Activated CD8-positive, alpha-beta T cell treated with anti-CD3 and anti-CD28 coated beads, Interleukin-2, amount 10 ng/mL, durations not matched to agents 7 days and 5 days (primary cell): ENCODE measurements around the gene SMIM28. TPM values are rescaled to one million over a fixed set of nuclear protein-coding genes. Genes with fewer than 3 reads are reported as not detected.

Source experiments
- ATAC-seq: fragments of 150-1000 bp; cut with Tn5 transposase; one replicate; pipeline ENCODE4 v1.10.0; 2021; ENCODE audit warnings: moderate library complexity
- CTCF ChIA-PET: fragments of 350-600 bp; sonication (Branson Sonifier 250); formaldehyde crosslinking; loops from one replicate; lab custom pipeline; 2021; ENCODE audit warnings: antibody characterized with exemption; lab: Charles Lee
- POLR2A ChIA-PET: fragments of 350-600 bp; sonication (Branson Sonifier 250); formaldehyde crosslinking; loops from one replicate; lab custom pipeline; 2021; ENCODE audit warnings: antibody characterized with exemption; lab: Charles Lee
- DNase-seq: peaks from one replicate; pipeline ENCODE4 v3.0.0-alpha.2; 2020
- H3K27ac Mint-ChIP-seq: one replicate; pipeline ENCODE4 v1.8.0; 2021; ENCODE audit warnings: mild to moderate bottlenecking, mixed read lengths
- H3K27me3 Mint-ChIP-seq: one replicate; pipeline ENCODE4 v1.8.0; 2021; ENCODE audit warnings: low read depth, mixed read lengths
- H3K36me3 Mint-ChIP-seq: one replicate; pipeline ENCODE4 v1.8.0; 2021; ENCODE audit warnings: low read depth, mixed read lengths
- H3K4me1 Mint-ChIP-seq: one replicate; pipeline ENCODE4 v1.8.0; 2021; ENCODE audit warnings: low read depth, mixed read lengths
- H3K4me3 Mint-ChIP-seq: one replicate; pipeline ENCODE4 v1.8.0; 2021; ENCODE audit warnings: mild to moderate bottlenecking, mixed read lengths
- H3K9me3 Mint-ChIP-seq: one replicate; pipeline ENCODE4 v1.8.0; 2022; ENCODE audit warnings: mixed read lengths; ENCODE audit not compliant: insufficient read depth
- total RNA-seq, 2 experiments: library from RNA; stranded (reverse); gene quantifications; one replicate each; pipeline ENCODE4 v1.2.3, GENCODE V29; 2021

The SMIM28 gene
- total RNA-seq, 2 experiments from 2014 or later, result not detected

DNA sequence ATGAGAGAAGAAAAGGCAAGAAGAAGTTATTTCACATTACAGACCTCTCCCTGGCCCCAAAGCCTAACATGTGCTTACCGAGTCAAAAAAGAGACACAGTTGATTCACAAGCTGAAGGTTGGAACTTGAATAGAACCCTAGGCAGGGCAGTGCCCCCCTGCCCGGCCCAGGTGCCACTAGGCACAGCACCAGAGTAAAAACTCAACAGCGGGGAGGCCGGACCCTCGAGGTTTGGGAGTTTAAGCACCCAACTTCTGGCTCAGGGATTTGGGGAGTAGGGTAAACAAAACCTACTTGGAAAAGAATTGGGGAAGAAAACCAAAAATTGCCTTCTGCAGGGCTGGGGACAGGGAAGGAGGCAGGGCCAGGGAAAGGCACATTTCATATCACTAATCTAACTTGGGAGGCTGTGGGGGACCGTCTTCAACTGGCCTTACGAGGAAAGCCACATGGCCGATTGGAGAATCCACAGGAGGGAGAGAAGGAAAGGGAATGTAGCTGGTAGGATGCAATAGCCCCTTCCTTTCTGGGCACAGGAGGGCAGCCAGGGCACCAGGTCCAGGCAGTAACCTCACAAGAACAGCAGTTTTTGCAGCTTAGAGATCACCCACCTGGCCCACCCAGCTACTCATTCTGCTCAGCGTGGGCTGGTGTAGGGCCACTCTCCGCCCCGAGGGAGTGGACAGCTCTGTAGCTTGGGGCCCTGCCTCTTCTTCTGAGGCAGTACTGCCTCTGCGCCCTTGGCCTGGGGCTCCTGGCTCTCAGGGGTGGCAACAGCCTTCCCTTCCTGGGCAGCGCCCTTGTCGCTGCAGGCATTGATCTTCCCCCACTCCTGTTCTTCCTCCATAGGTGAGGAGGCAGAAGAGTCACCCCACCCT lies 24.5 kb downstream of the SMIM28 start:
- no peaks in the 10 kb centered on the region for H3K9me3 Mint-ChIP-seq
- H3K27ac Mint-ChIP-seq, result no peak overlapping the region
- CTCF ChIA-PET, result interaction anchor here (0.8 to 3.0 kb wide), 6 partner anchors 25 to 116 kb away, joined by 3 to 11 read pairs (median 4); no protein-coding TSS in a partner anchor
- POLR2A ChIA-PET, result no interaction called here
- peaks cover 8% of the 10 kb centered on the region for H3K27me3 Mint-ChIP-seq
- no peak for DNase-seq
- peaks cover 21% of the 10 kb centered on the region for H3K4me1 Mint-ChIP-seq
- peaks cover 17% of the 10 kb centered on the region for H3K36me3 Mint-ChIP-seq
- ATAC-seq, result no peak
- no peak overlapping the region for H3K4me3 Mint-ChIP-seq

DNA sequence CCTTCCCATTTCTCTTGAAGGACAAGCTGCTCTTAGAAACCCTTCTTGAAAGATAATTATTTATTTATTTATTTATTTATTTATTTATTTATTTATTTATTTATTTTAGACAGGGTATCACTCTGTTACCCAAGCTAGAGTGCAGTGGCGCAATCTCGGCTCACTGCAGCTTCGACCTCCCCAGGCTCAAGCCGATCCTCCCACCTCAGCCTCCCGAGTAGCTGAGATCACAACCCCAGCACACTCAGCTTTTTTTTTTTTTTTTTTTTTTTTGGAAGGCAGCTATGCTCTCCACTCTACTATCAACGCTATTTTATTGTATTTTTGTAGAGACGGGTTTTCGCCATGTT lies 25.1 kb downstream of the SMIM28 start:
- H3K9me3 Mint-ChIP-seq, result no peaks in the 10 kb centered on the region

GRCh38 chr6:138403324-138403800 lies 25.7 kb downstream of the SMIM28 start:
- CTCF ChIA-PET, result interaction anchor here (0.6 to 3.0 kb wide), 10 partner anchors 24 to 237 kb away, joined by 3 to 11 read pairs (median 4); no protein-coding TSS in a partner anchor

More for the DNA sequence above, 25.1 kb downstream of the SMIM28 start:
- peak overlapping the region; percentile 76 for H3K4me3 Mint-ChIP-seq
- ChIA-PET CTCF (interaction anchor here (0.6 to 3.0 kb wide), 9 partner anchors 24 to 238 kb away, joined by 3 to 11 read pairs (median 4); no protein-coding TSS in a partner anchor), POLR2A (interaction anchor here (0.9 kb wide), 1 partner anchor 12 kb away, joined by 4 read pairs; no protein-coding TSS in a partner anchor)
- H3K27ac Mint-ChIP-seq, result no peak overlapping the region
- DNase-seq (no peak), ATAC-seq (no peak)
- H3K4me1 Mint-ChIP-seq, result peaks cover 21% of the 10 kb centered on the region
- peaks cover 22% of the 10 kb centered on the region for H3K36me3 Mint-ChIP-seq
- peaks cover 8% of the 10 kb centered on the region for H3K27me3 Mint-ChIP-seq

GRCh38 chr6:138403801-138404665 lies 26.3 kb downstream of the SMIM28 start, which contains the start of gene HEBP2:
Gene HEBP2, plus strand, starts transcription at chr6:138404223. Its CDS starts 273 bp downstream, at chr6:138404496.
- ATAC-seq, result peak; percentile 95
- peaks cover 21% of the 10 kb centered on the region for H3K4me1 Mint-ChIP-seq
- ChIA-PET CTCF (interaction anchor here (1.1 to 3.0 kb wide), 9 partner anchors 8 to 289 kb away, joined by 3 to 11 read pairs (median 4); no protein-coding TSS in a partner anchor), POLR2A (interaction anchor here (0.6 to 1.2 kb wide), 6 partner anchors 10 to 394 kb away, joined by 3 to 5 read pairs (median 3); partner anchors contain the start of gene PERP)
- peak within 1 kb of the TSS; percentile 84 for H3K4me3 Mint-ChIP-seq
- H3K9me3 Mint-ChIP-seq, result no peaks in the 10 kb centered on the region
- peaks cover 30% of the 10 kb centered on the region for H3K36me3 Mint-ChIP-seq
- peak within 1 kb of the TSS; percentile 79 for H3K27ac Mint-ChIP-seq
- peaks cover 8% of the 10 kb centered on the region for H3K27me3 Mint-ChIP-seq
- DNase-seq, result peak; percentile 97

More at GRCh38 chr6:138403324-138403800, 25.7 kb downstream of the SMIM28 start:
- ATAC-seq, result peak; percentile 25
- H3K9me3 Mint-ChIP-seq, result no peaks in the 10 kb centered on the region
- POLR2A ChIA-PET, result interaction anchor here (0.9 to 1.2 kb wide), 2 partner anchors 11 to 52 kb away, joined by 4 to 5 read pairs; no protein-coding TSS in a partner anchor
- peaks cover 8% of the 10 kb centered on the region for H3K27me3 Mint-ChIP-seq
- DNase-seq, result peak; percentile 52
- H3K4me3 Mint-ChIP-seq, result peak overlapping the region; percentile 76
- H3K4me1 Mint-ChIP-seq, result peaks cover 21% of the 10 kb centered on the region
- peaks cover 26% of the 10 kb centered on the region for H3K36me3 Mint-ChIP-seq
- H3K27ac Mint-ChIP-seq, result peak overlapping the region; percentile 78

GRCh38 chr6:138404666-138405337 lies 27.1 kb downstream of the SMIM28 start:
- DNase-seq (peak; percentile 51), ATAC-seq (peak; percentile 11)
- H3K27me3 Mint-ChIP-seq, result peaks cover 8% of the 10 kb centered on the region
- H3K27ac Mint-ChIP-seq, result peak overlapping the region; percentile 79
- H3K4me3 Mint-ChIP-seq, result peak overlapping the region; percentile 84
- H3K4me1 Mint-ChIP-seq, result peaks cover 21% of the 10 kb centered on the region
- ChIA-PET CTCF (interaction anchor here (1.2 to 3.0 kb wide), 9 partner anchors 9 to 290 kb away, joined by 3 to 11 read pairs (median 5); no protein-coding TSS in a partner anchor), POLR2A (interaction anchor here (0.6 to 1.2 kb wide), 5 partner anchors 35 to 395 kb away, joined by 3 to 5 read pairs (median 3); partner anchors contain the start of gene PERP)
- H3K9me3 Mint-ChIP-seq, result no peaks in the 10 kb centered on the region
- H3K36me3 Mint-ChIP-seq, result peaks cover 37% of the 10 kb centered on the region

DNA sequence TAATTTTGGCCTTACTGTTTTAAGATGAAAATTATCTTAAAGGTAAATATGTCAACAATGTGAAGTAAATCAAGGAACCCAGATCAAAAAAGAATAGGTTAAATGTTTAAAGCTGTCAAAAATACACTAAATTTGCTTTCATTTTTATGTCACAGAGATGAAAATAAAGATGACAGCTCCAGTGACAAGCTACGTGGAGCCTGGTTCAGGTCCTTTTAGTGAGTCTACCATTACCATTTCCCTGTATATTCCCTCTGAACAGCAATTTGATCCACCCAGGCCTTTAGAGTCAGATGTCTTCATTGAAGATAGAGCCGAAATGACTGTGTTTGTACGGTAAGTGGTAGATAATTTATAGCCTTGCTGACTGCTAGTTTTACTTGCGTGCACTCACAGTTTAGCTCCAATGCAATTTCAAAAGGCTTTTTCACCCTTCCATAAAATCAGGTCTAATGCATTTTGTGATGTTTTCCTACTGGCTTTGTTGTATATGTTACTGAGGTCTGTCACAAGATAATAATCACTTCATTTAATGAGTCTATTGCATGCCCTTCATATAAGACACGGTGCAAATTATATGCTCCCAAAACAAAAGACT lies 28.2 kb downstream of the SMIM28 start:
- Mint-ChIP-seq H3K27me3 (peaks cover 6% of the 10 kb centered on the region), H3K9me3 (no peaks in the 10 kb centered on the region), H3K4me3 (no peak overlapping the region), H3K4me1 (peaks cover 25% of the 10 kb centered on the region), H3K36me3 (peaks cover 45% of the 10 kb centered on the region), H3K27ac (peak overlapping the region; percentile 42)
- DNase-seq (no peak), ATAC-seq (no peak)
- CTCF ChIA-PET, result interaction anchor here (1.1 to 1.9 kb wide), 6 partner anchors 10 to 185 kb away, joined by 3 to 7 read pairs (median 4); no protein-coding TSS in a partner anchor
- POLR2A ChIA-PET, result interaction anchor here (0.7 kb wide), 1 partner anchor 546 kb away, joined by 3 read pairs; no protein-coding TSS in a partner anchor

DNA sequence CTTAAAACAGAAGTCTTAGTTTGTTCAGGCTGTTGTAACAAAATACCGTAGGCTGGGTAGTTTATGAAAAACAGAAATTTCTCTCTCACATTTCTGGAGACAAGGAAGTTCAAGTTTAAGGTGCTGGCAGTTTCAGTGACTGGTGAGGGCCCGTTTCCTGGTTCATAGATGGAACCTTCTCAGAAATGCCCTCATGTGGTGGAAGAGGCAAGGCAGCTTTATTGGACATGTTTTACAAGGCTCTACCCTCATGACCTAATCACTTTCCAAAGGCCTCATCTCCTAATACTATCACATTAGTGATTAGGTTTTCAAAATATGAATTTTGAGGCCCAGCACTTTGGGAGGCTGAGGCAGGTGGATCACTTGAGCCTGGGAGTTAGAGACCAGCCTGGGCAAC lies 28.7 kb downstream of the SMIM28 start:
- Mint-ChIP-seq H3K4me3 (no peak overlapping the region), H3K36me3 (peaks cover 49% of the 10 kb centered on the region), H3K27me3 (peaks cover under 1% of the 10 kb centered on the region), H3K4me1 (peaks cover 30% of the 10 kb centered on the region), H3K9me3 (no peaks in the 10 kb centered on the region), H3K27ac (no peak overlapping the region)
- POLR2A ChIA-PET, result interaction anchor here (0.7 kb wide), 1 partner anchor 546 kb away, joined by 3 read pairs; no protein-coding TSS in a partner anchor
- no peak for DNase-seq
- ATAC-seq, result no peak
- CTCF ChIA-PET, result interaction anchor here (1.1 to 1.6 kb wide), 4 partner anchors 9 to 103 kb away, joined by 3 to 7 read pairs (median 4); no protein-coding TSS in a partner anchor

- POLR2A ChIA-PET, result no interaction called here
- ATAC-seq, result no peak
- no peaks in the 10 kb centered on the region for H3K27me3 Mint-ChIP-seq
Measured at GRCh38 chr6:138410048-138410735, 32.5 kb downstream of the SMIM28 start.

GRCh38 chr6:138410972-138411880 lies 33.5 kb downstream of the SMIM28 start:
- no peak overlapping the region for H3K4me3 Mint-ChIP-seq
- H3K27ac Mint-ChIP-seq, result peak overlapping the region; percentile 51
- no peak for DNase-seq
- ATAC-seq, result peak; percentile 51
- no peaks in the 10 kb centered on the region for H3K9me3 Mint-ChIP-seq
- no peaks in the 10 kb centered on the region for H3K27me3 Mint-ChIP-seq
- ChIA-PET CTCF (interaction anchor here (0.8 to 1.0 kb wide), 3 partner anchors 17 to 107 kb away, joined by 3 read pairs; no protein-coding TSS in a partner anchor), POLR2A (interaction anchor here (0.6 kb wide), 1 partner anchor 530 kb away, joined by 3 read pairs; no protein-coding TSS in a partner anchor)
- H3K4me1 Mint-ChIP-seq, result peaks cover 18% of the 10 kb centered on the region
- peaks cover 63% of the 10 kb centered on the region for H3K36me3 Mint-ChIP-seq

More at GRCh38 chr6:138410048-138410735, 32.5 kb downstream of the SMIM28 start:
- no peak overlapping the region for H3K4me3 Mint-ChIP-seq
- H3K36me3 Mint-ChIP-seq, result peaks cover 67% of the 10 kb centered on the region
- CTCF ChIA-PET, result interaction anchor here (0.8 to 1.2 kb wide), 2 partner anchors 18 to 108 kb away, joined by 3 read pairs; no protein-coding TSS in a partner anchor
- no peak for DNase-seq
- no peaks in the 10 kb centered on the region for H3K9me3 Mint-ChIP-seq
- no peak overlapping the region for H3K27ac Mint-ChIP-seq
- H3K4me1 Mint-ChIP-seq, result peaks cover 28% of the 10 kb centered on the region
